MM.1S (cell line): ENCODE measurements around the gene PHTF1.

ENCODE experiments used
- DNase-seq: peaks from one replicate; pipeline ENCODE4 v3.0.0-alpha.2; 2015
- H2AFZ ChIP-seq: fragments of 300-600 bp; sonication (generic); 2 replicates; pipeline ENCODE4 v1.6.0; 2016; ENCODE audit warnings: antibody characterized with exemption, low read length
- H3F3A ChIP-seq: fragments of 300-600 bp; sonication (generic); 2 replicates; pipeline ENCODE4 v1.6.1; 2016; ENCODE audit warnings: mild to moderate bottlenecking, antibody characterized with exemption, low read length, moderate library complexity, mixed read lengths; ENCODE audit not compliant: insufficient read depth
- H3K27ac ChIP-seq: fragments of 300-600 bp; sonication (generic); 2 replicates; pipeline ENCODE4 v1.5.1; 2016; ENCODE audit warnings: mild to moderate bottlenecking, low read length
- H3K27me3 ChIP-seq: fragments of 300-600 bp; sonication (generic); replicated peaks from 2 replicates; pipeline ENCODE4 v1.6.0; 2016; ENCODE audit warnings: low read length; ENCODE audit not compliant: insufficient read depth
- H3K36me3 ChIP-seq: fragments of 300-600 bp; sonication (generic); replicated peaks from 2 replicates; pipeline ENCODE4 v1.6.1; 2016; ENCODE audit warnings: mild to moderate bottlenecking, low read length, mixed read lengths; ENCODE audit not compliant: insufficient read depth
- H3K4me1 ChIP-seq: fragments of 300-600 bp; sonication (generic); 2 replicates; pipeline ENCODE4 v1.6.1; 2016; ENCODE audit warnings: low read length, mixed read lengths
- H3K4me2 ChIP-seq: fragments of 300-600 bp; sonication (generic); 2 replicates; pipeline ENCODE4 v1.6.0; 2016; ENCODE audit warnings: low read depth, low read length
- H3K4me3 ChIP-seq: fragments of 300-600 bp; sonication (generic); 2 replicates; pipeline ENCODE4 v1.5.1; 2016; ENCODE audit warnings: low read length, mixed read lengths
- H3K79me2 ChIP-seq: fragments of 300-600 bp; sonication (generic); 2 replicates; pipeline ENCODE4 v1.6.1; 2016; ENCODE audit warnings: mixed run types, low read length, mixed read lengths
- H3K9ac ChIP-seq: fragments of 300-600 bp; sonication (generic); 2 replicates; pipeline ENCODE4 v1.6.1; 2016; ENCODE audit warnings: low read length, mixed read lengths
- H3K9me2 ChIP-seq: fragments of 300-600 bp; sonication (generic); replicated peaks from 2 replicates; pipeline ENCODE4 v1.6.1; 2016; ENCODE audit warnings: mild to moderate bottlenecking, low read length, mixed read lengths; ENCODE audit not compliant: insufficient read depth
- H3K9me3 ChIP-seq: fragments of 300-600 bp; sonication (generic); replicated peaks from 2 replicates; pipeline ENCODE4 v1.6.1; 2016; ENCODE audit warnings: mild to moderate bottlenecking, low read length, mixed read lengths; ENCODE audit not compliant: insufficient read depth
- H4K20me1 ChIP-seq: fragments of 300-600 bp; sonication (generic); 2 replicates; pipeline ENCODE4 v1.6.1; 2016; ENCODE audit warnings: mild to moderate bottlenecking, low read length, moderate library complexity, mixed read lengths; ENCODE audit not compliant: insufficient read depth
- CTCF ChIP-seq: fragments of 300-600 bp; sonication (generic); IDR thresholded peaks from 2 replicates; pipeline ENCODE4 v1.5.1; 2016; ENCODE audit warnings: antibody characterized with exemption, low read length, mixed read lengths
- EZH2 ChIP-seq: fragments of 300-600 bp; sonication (generic); optimal IDR thresholded peaks from 2 replicates; pipeline ENCODE3; 2017; ENCODE audit warnings: low read depth, mild to moderate bottlenecking, antibody characterized with exemption, low read length, mixed read lengths
- EZH2phosphoT487 ChIP-seq: fragments of 300-600 bp; sonication (generic); IDR thresholded peaks from 2 replicates; pipeline ENCODE4 v1.6.1; 2018; ENCODE audit warnings: antibody characterized with exemption, low read length

PHTF1 gene

GRCh38 chr1:113783254-113784103 is 24.2 kb upstream of the PHTF1 start:
- no peaks in the 10 kb centered on the region for H3K27me3 ChIP-seq
- peak overlapping the region; percentile 99 for H3K27ac ChIP-seq
- H3K4me3 ChIP-seq: peak overlapping the region; percentile 33
- no peaks in the 10 kb centered on the region for H3K9me2 ChIP-seq
- no peaks in the 10 kb centered on the region for H3K9me3 ChIP-seq
- H3F3A ChIP-seq: peaks cover 22% of the 10 kb centered on the region
- TF ChIP-seq EZH2phosphoT487 (no peak), EZH2 (no peak), CTCF (no peak)
- peaks cover 59% of the 10 kb centered on the region for H3K4me1 ChIP-seq
- no peak overlapping the region for H2AFZ ChIP-seq
- no peaks in the 10 kb centered on the region for H3K36me3 ChIP-seq
- H3K9ac ChIP-seq: peak overlapping the region; percentile 46
- no peaks in the 10 kb centered on the region for H4K20me1 ChIP-seq
- DNase-seq: peak; percentile 59
- peak overlapping the region; percentile 64 for H3K4me2 ChIP-seq
- peaks cover 59% of the 10 kb centered on the region for H3K79me2 ChIP-seq

GRCh38 chr1:113782406-113782805 is 23.1 kb upstream of the PHTF1 start:
- Histone ChIP-seq H3K27me3 (no peaks in the 10 kb centered on the region), H3K4me3 (no peak overlapping the region), H3K9me3 (no peaks in the 10 kb centered on the region), H4K20me1 (no peaks in the 10 kb centered on the region), H3K79me2 (peaks cover 56% of the 10 kb centered on the region), H3F3A (peaks cover 22% of the 10 kb centered on the region), H3K4me2 (no peak overlapping the region), H2AFZ (no peak overlapping the region), H3K36me3 (no peaks in the 10 kb centered on the region), H3K9ac (no peak overlapping the region), H3K27ac (peak overlapping the region; percentile 99; the same call in 1 of the 2 replicates), H3K4me1 (peaks cover 59% of the 10 kb centered on the region), H3K9me2 (no peaks in the 10 kb centered on the region)
- DNase-seq: no peak
- no peak for TF ChIP-seq EZH2

DNA sequence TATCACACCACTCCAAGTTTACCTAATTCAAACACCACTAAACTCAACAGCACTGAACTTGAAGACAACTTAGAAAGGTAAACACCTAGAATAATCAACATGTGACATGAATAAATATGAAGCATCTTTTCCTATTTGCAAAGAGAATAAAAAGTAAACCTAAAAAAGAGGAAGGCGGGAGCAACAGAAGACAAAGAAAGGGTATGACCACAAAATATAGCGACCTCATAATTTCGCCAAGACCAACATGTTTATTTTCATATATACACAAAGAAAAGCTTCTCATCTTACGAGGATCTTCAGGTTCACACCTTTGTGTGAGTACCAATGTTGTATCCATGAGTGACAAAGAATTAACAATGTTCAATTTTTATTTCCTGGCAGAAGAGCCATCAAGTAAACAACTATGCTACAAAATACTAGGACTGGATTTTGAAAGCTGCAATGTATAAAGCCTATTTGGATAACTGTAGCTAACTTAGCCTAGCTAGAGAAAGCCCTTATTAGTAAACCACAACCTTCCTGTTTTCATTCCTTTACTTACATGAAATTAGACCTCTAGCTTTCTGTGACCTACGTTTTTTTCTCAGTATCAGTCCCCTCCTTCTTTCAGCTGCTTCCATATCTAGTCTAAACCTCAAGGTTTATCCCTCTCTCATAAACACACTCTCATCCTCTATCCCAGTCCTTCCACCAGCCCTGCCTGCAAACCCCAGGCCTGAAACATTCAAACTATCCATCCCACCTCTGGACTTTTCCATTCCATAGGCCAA is 21.3 kb upstream of the PHTF1 start:
- Histone ChIP-seq H2AFZ (no peak overlapping the region), H3K9me3 (no peaks in the 10 kb centered on the region), H4K20me1 (no peaks in the 10 kb centered on the region), H3K4me3 (peak overlapping the region; percentile 8; the same call in 1 of the 2 replicates), H3K9ac (no peak overlapping the region), H3K79me2 (peaks cover 45% of the 10 kb centered on the region), H3K4me1 (peaks cover 49% of the 10 kb centered on the region), H3K27ac (peak overlapping the region; percentile 59; the same call in 1 of the 2 replicates), H3K4me2 (peak overlapping the region; percentile 56; the same call in 1 of the 2 replicates), H3K9me2 (no peaks in the 10 kb centered on the region), H3K36me3 (no peaks in the 10 kb centered on the region; the same call in 1 of the 2 replicates), H3F3A (peaks cover 22% of the 10 kb centered on the region), H3K27me3 (no peaks in the 10 kb centered on the region)
- peak; percentile 57 for DNase-seq
- TF ChIP-seq CTCF (no peak), EZH2 (no peak), EZH2phosphoT487 (no peak)
